Glutamatergic neuron (in vitro differentiated cells): ENCODE data around the gene DOCK10. TPM values are rescaled to one million over a fixed set of nuclear protein-coding genes. Genes with fewer than 3 reads are reported as not detected.

Source experiments
- DNase-seq: peaks from one replicate; pipeline ENCODE4 v3.0.0; 2022
- H3K27ac Mint-ChIP-seq: one replicate; pipeline ENCODE4 v1.8.0; 2020; ENCODE audit warnings: mild to moderate bottlenecking, mixed read lengths, inconsistent platforms; ENCODE audit not compliant: unreplicated experiment
- H3K27me3 Mint-ChIP-seq: one replicate; pipeline ENCODE4 v1.8.0; 2020; ENCODE audit warnings: mild to moderate bottlenecking, moderate library complexity, mixed read lengths, inconsistent platforms; ENCODE audit not compliant: unreplicated experiment
- H3K36me3 Mint-ChIP-seq: one replicate; pipeline ENCODE4 v1.8.0; 2020; ENCODE audit warnings: mild to moderate bottlenecking, mixed read lengths, inconsistent platforms; ENCODE audit not compliant: unreplicated experiment
- H3K4me1 Mint-ChIP-seq: one replicate; pipeline ENCODE4 v1.8.0; 2020; ENCODE audit warnings: mild to moderate bottlenecking, low read depth, mixed read lengths, inconsistent platforms; ENCODE audit not compliant: unreplicated experiment
- H3K4me3 Mint-ChIP-seq: one replicate; pipeline ENCODE4 v1.8.0; 2020; ENCODE audit warnings: mild to moderate bottlenecking, mixed read lengths, inconsistent platforms; ENCODE audit not compliant: unreplicated experiment
- H3K9me3 Mint-ChIP-seq: one replicate; pipeline ENCODE4 v1.8.0; 2020; ENCODE audit warnings: mild to moderate bottlenecking, moderate library complexity, mixed read lengths, inconsistent platforms; ENCODE audit not compliant: unreplicated experiment
- CTCF ChIP-seq: fragments of 200-600 bp; sonication (generic); IDR thresholded peaks from one replicate; pipeline ENCODE4 v1.5.0; 2021; ENCODE audit not compliant: partially characterized antibody, unreplicated experiment
- total RNA-seq: library from RNA; stranded (reverse); fragmentation: NEBNext Ultra II Directional; extraction: Animal tissue kit (Norgen Biotek cat#: 25700); gene quantifications from one replicate; pipeline ENCODE4 v1.2.1, GENCODE V29; 2021; ENCODE audit not compliant: unreplicated experiment

Gene DOCK10
- total RNA-seq, 1 donor from 2014 or later: 1.1 TPM

- no peaks in the 10 kb centered on the region for H3K36me3 Mint-ChIP-seq
- H3K4me1 Mint-ChIP-seq: no peaks in the 10 kb centered on the region
- no peaks in the 10 kb centered on the region for H3K9me3 Mint-ChIP-seq
- no peak for TF ChIP-seq CTCF
- no peak overlapping the region for H3K27ac Mint-ChIP-seq
- no peaks in the 10 kb centered on the region for H3K27me3 Mint-ChIP-seq
- DNase-seq: no peak
- H3K4me3 Mint-ChIP-seq: no peak overlapping the region
Measured at GRCh38 chr2:224749136-224749535, 293.1 kb downstream of the DOCK10 start.

GRCh38 chr2:224747765-224748164, 294.5 kb downstream of the DOCK10 start:
- Mint-ChIP-seq H3K27ac (no peak overlapping the region), H3K4me1 (no peaks in the 10 kb centered on the region), H3K4me3 (no peak overlapping the region), H3K27me3 (no peaks in the 10 kb centered on the region), H3K9me3 (no peaks in the 10 kb centered on the region), H3K36me3 (no peaks in the 10 kb centered on the region)
- TF ChIP-seq CTCF: no peak
- DNase-seq: no peak

DNA sequence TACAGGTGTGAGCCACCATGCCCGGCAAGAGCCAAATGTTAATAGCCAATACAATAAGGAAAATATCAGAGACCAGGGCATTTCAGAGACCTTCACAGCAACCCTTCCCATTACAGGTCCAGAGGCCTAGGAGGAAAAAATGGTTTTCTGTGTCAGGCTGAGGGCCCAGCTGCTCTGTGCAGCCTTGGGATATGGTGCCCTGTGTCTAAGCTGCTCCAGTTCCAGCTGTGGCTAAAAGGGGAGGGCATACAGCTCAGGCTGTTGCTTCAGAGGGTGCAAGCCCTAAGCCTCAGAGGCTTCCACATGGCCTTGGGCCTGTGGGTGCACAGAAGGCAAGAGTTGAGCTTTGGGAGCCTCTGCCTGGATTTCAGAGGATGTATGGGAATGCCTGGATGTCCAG, 306.0 kb downstream of the DOCK10 start:
- Mint-ChIP-seq H3K9me3 (peaks cover 5% of the 10 kb centered on the region), H3K27me3 (no peaks in the 10 kb centered on the region), H3K4me3 (no peak overlapping the region), H3K36me3 (peaks cover 18% of the 10 kb centered on the region), H3K27ac (no peak overlapping the region), H3K4me1 (no peaks in the 10 kb centered on the region)
- no peak for DNase-seq
- TF ChIP-seq CTCF: no peak

DNA sequence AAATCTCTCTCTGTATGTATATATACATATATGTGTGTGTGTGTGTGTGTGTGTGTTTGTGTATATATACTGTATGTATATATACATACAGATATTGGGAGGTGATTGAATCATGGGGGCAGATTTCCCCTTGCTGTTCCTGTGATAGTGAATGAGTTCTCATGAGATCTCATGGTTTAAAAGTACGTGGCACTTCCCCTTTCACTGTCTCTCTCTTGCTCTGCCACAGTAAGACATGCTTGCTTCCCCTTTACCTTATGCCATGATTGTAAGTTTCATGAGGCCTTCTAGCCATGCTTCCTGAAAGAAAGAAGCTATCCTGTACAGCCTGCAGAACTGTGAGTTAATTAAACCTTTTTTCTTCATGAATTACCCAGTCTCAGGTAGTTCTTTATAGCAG, 307.3 kb downstream of the DOCK10 start:
- no peak for DNase-seq
- TF ChIP-seq CTCF: no peak
- H3K4me3 Mint-ChIP-seq: no peak overlapping the region
- H3K9me3 Mint-ChIP-seq: peaks cover 5% of the 10 kb centered on the region
- H3K36me3 Mint-ChIP-seq: peaks cover 18% of the 10 kb centered on the region
- H3K27ac Mint-ChIP-seq: no peak overlapping the region
- H3K4me1 Mint-ChIP-seq: no peaks in the 10 kb centered on the region
- no peaks in the 10 kb centered on the region for H3K27me3 Mint-ChIP-seq

GRCh38 chr2:224731665-224732064, 310.6 kb downstream of the DOCK10 start:
- Mint-ChIP-seq H3K27me3 (no peaks in the 10 kb centered on the region), H3K27ac (no peak overlapping the region), H3K36me3 (peaks cover 21% of the 10 kb centered on the region), H3K4me1 (no peaks in the 10 kb centered on the region), H3K4me3 (no peak overlapping the region), H3K9me3 (peaks cover 7% of the 10 kb centered on the region)
- no peak for DNase-seq
- no peak for TF ChIP-seq CTCF
